Mesenteric fat pad (tissue), 1 donor: ENCODE data around the gene UBE2D2. TPM values are rescaled to one million over a fixed set of nuclear protein-coding genes. Genes with fewer than 3 reads are reported as not detected.

Experiments used
- DNase-seq: peaks from one replicate; pipeline ENCODE4 v3.0.0-alpha.2; 2020; ENCODE audit warnings: low spot score
- total RNA-seq: library from RNA; stranded (reverse); fragmentation: NEBNext Ultra II Directional; extraction: Animal tissue kit (Norgen Biotek cat#: 25700); gene quantifications from one replicate; pipeline ENCODE4 v1.2.1, GENCODE V29; 2021
- donor health status: DM: yes; HTN: yes; CAD: no.

Gene UBE2D2
- total RNA-seq, 1 donor from 2014 or later = 111 TPM

- peak; percentile 41 for DNase-seq
These were observed 73.4 kb downstream of the UBE2D2 start for GRCh38 chr5:139634541-139634940.

GRCh38 chr5:139635191-139635590, 74.1 kb downstream of the UBE2D2 start:
- DNase-seq = peak; percentile 76

- peak; percentile 91 for DNase-seq
These were observed 74.6 kb downstream of the UBE2D2 start for GRCh38 chr5:139635606-139636206.

GRCh38 chr5:139636207-139636792, 75.2 kb downstream of the UBE2D2 start:
- DNase-seq = peak; percentile 84

- no peak for DNase-seq
These were observed 75.9 kb downstream of the UBE2D2 start for GRCh38 chr5:139636975-139637408.

- DNase-seq = peak; percentile 95
These were observed 76.4 kb downstream of the UBE2D2 start for GRCh38 chr5:139637438-139638089.

GRCh38 chr5:139638090-139638735, 77.1 kb downstream of the UBE2D2 start:
- DNase-seq = peak; percentile 93

GRCh38 chr5:139638736-139639618, 77.8 kb downstream of the UBE2D2 start:
- DNase-seq = peak; percentile 69

GRCh38 chr5:139639619-139640380, 78.7 kb downstream of the UBE2D2 start:
- peak; percentile 64 for DNase-seq

- peak; percentile 84 for DNase-seq
These were observed 79.4 kb downstream of the UBE2D2 start for GRCh38 chr5:139640421-139641115.

GRCh38 chr5:139641116-139642080, 80.3 kb downstream of the UBE2D2 start:
- DNase-seq = peak; percentile 62

GRCh38 chr5:139642213-139642612, 81.1 kb downstream of the UBE2D2 start:
- DNase-seq = peak; percentile 57

- DNase-seq = peak; percentile 86
These were observed 82.0 kb downstream of the UBE2D2 start for GRCh38 chr5:139642891-139643871.

- peak; percentile 78 for DNase-seq
These were observed 82.9 kb downstream of the UBE2D2 start for GRCh38 chr5:139644001-139644456.

GRCh38 chr5:139644646-139645429, 83.7 kb downstream of the UBE2D2 start:
- peak; percentile 69 for DNase-seq

- DNase-seq = no peak
These were observed 84.3 kb downstream of the UBE2D2 start for GRCh38 chr5:139645430-139645871.
